K562 (cell line): ENCODE results near the gene VWA5B1. TPM values are rescaled to one million over a fixed set of nuclear protein-coding genes. Genes with fewer than 3 reads are reported as not detected.

Source experiments
- ATAC-seq: fragments of 200-7000 bp; cut with Tn5 transposase; 3 replicates; pipeline ENCODE4 v1.9.1; 2020; ENCODE audit warnings: moderate library complexity
- BruUV-seq: library from RNA; stranded (reverse); fragments of 400-500 nt; replicated peaks from 2 replicates; lab custom pipeline; 2021; lab: Mats Ljungman, UMichigan
- CTCF ChIA-PET: fragments of 300-600 bp; formaldehyde crosslinking; extraction: SDS; loops from one replicate; lab custom pipeline; 2021; ENCODE audit warnings: low intra/inter-chr PET ratio; lab: Yijun Ruan, JAX
- POLR2A ChIA-PET: fragments of 300-600, 350-650 bp; sonication (Branson Sonifier 250); formaldehyde crosslinking; extraction: SDS; loops from one replicate; lab custom pipeline; 2021; ENCODE audit warnings: antibody characterized with exemption, inconsistent platforms; lab: Yijun Ruan, JAX
- DNase-seq, 4 experiments: peaks; one replicate each; pipeline versions ENCODE4 v3.0.0 to v3.0.0-alpha.2; 2011 to 2018; ENCODE audit warnings: low spot score in 3 of 4, mixed read lengths in 3 of 4; ENCODE audit errors: extremely low read depth in 1 of 4
- FAIRE-seq: peaks from 2 replicates; lab custom pipeline; 2011; peaks lifted over from hg19 to GRCh38; lab: Jason Lieb, UNC
- H2AFZ ChIP-seq: 2 replicates; pipeline ENCODE4 v1.6.0; 2011; ENCODE audit warnings: low read depth, low read length, control low read depth, inconsistent platforms
- H3K27ac ChIP-seq: fragments of 200-600 bp; 3 replicates; pipeline ENCODE4 v1.8.0; 2011; ENCODE audit warnings: low read depth, mild to moderate bottlenecking, control low read depth, inconsistent platforms, low read length, moderate library complexity, mixed read lengths; ENCODE audit errors: extremely low read depth
- H3K27me3 ChIP-seq, 2 experiments: fragments of 300-600 bp in 1 of 2; 2 replicates in 1 of 2; 3 replicates in 1 of 2; pipeline versions ENCODE4 v1.6.0 to v1.8.0; 2011; ENCODE audit warnings: inconsistent platforms in 2 of 2, low read length in 2 of 2, mild to moderate bottlenecking in 1 of 2, mixed read lengths in 1 of 2, moderate library complexity in 1 of 2; ENCODE audit not compliant: control insufficient read depth in 2 of 2, insufficient read depth in 2 of 2
- H3K36me3 ChIP-seq: fragments of 300-600 bp; 3 replicates; pipeline ENCODE4 v1.8.0; 2011; ENCODE audit warnings: mild to moderate bottlenecking, low read length, inconsistent platforms; ENCODE audit not compliant: control insufficient read depth, insufficient read depth
- H3K4me1 ChIP-seq, 2 experiments: fragments of 200-600 bp in 1 of 2; replicated peaks in 1 of 2; 2 replicates in 1 of 2; 3 replicates in 1 of 2; pipeline versions ENCODE4 v1.5.1 to v1.8.0; 2011; ENCODE audit warnings: inconsistent platforms in 2 of 2, low read length in 2 of 2, mild to moderate bottlenecking in 1 of 2, mixed read lengths in 1 of 2, moderate library complexity in 1 of 2; ENCODE audit not compliant: control insufficient read depth in 2 of 2, insufficient read depth in 2 of 2
- H3K4me2 ChIP-seq: 2 replicates; pipeline ENCODE4 v1.6.1; 2011; ENCODE audit warnings: low read length, control low read depth, inconsistent platforms, mixed read lengths; ENCODE audit not compliant: insufficient read depth
- H3K4me3 ChIP-seq: fragments of 200-600 bp; sonication (generic), shearing (Covaris generic); 2 replicates; pipeline ENCODE4 v1.5.1; 2016; ENCODE audit warnings: control low read depth, inconsistent platforms
- H3K79me2 ChIP-seq: fragments of 200-600 bp; 3 replicates; pipeline ENCODE4 v1.8.0; 2011; ENCODE audit warnings: low read length, inconsistent platforms; ENCODE audit not compliant: control insufficient read depth, insufficient read depth
- H3K9ac ChIP-seq, 2 experiments: 2 replicates each; pipeline versions ENCODE4 v1.6.0 to v1.6.1; 2011; ENCODE audit warnings: low read depth in 2 of 2, low read length in 2 of 2, control low read depth in 1 of 2, inconsistent platforms in 1 of 2, mild to moderate bottlenecking in 1 of 2, mixed read lengths in 1 of 2; ENCODE audit not compliant: insufficient read depth in 1 of 2
- H3K9me1 ChIP-seq: one replicate; pipeline ENCODE4 v1.6.0; 2011; ENCODE audit warnings: inconsistent platforms, mild to moderate bottlenecking, low read length, moderate library complexity; ENCODE audit not compliant: control insufficient read depth, insufficient read depth
- H3K9me3 ChIP-seq: replicated peaks from 2 replicates; pipeline ENCODE4 v1.5.1; 2011; ENCODE audit warnings: low read depth, low read length, inconsistent platforms; ENCODE audit not compliant: control insufficient read depth, insufficient read depth
- H4K20me1 ChIP-seq: replicated peaks from 2 replicates; pipeline ENCODE4 v1.6.1; 2011; ENCODE audit warnings: low read length, inconsistent platforms, mixed read lengths; ENCODE audit not compliant: control insufficient read depth, insufficient read depth
- BRD9 ChIP-seq: fragments of 450-650 bp; IDR thresholded peaks from 2 replicates; pipeline ENCODE4 v1.6.1; 2018; ENCODE audit warnings: low read depth; ENCODE audit not compliant: partially characterized antibody
- EGR1 ChIP-seq: fragments of 450-650 bp; conservative IDR thresholded peaks from 2 replicates; pipeline ENCODE4 v1.6.1; 2017; ENCODE audit warnings: mild to moderate bottlenecking
- FOXA1 ChIP-seq: fragments of 450-650 bp; IDR thresholded peaks from 2 replicates; pipeline ENCODE4 v1.6.1; 2016; ENCODE audit warnings: mild to moderate bottlenecking, borderline replicate concordance
- KLF1 ChIP-seq: fragments of 450-650 bp; IDR thresholded peaks from 2 replicates; pipeline ENCODE4 v1.6.1; 2016; ENCODE audit warnings: missing genetic modification characterization, missing compliant biosample characterization
- SLC30A9 ChIP-seq: fragments of 250-450 bp; sonication (Bioruptor Pico); IDR thresholded peaks from 2 replicates; pipeline ENCODE4 v1.8.0; 2022; ENCODE audit warnings: mild to moderate bottlenecking, moderate library complexity
- SRSF3 ChIP-seq: fragments of 200-400 bp; formaldehyde crosslinking; IDR thresholded peaks from 2 replicates; pipeline ENCODE4 v1.6.1; 2016; ENCODE audit warnings: mild to moderate bottlenecking, low read length, moderate library complexity; ENCODE audit not compliant: insufficient read depth
- TFE3 ChIP-seq: fragments of 450-650 bp; formaldehyde crosslinking; IDR thresholded peaks from 2 replicates; pipeline ENCODE4 v1.4.0; 2020; ENCODE audit warnings: mild to moderate bottlenecking, mixed read lengths
- ZEB2 ChIP-seq: fragments of 450-650 bp; IDR thresholded peaks from 2 replicates; pipeline ENCODE4 v1.6.1; 2016
- ZHX1 ChIP-seq: fragments of 150-350 bp; conservative IDR thresholded peaks from 2 replicates; pipeline ENCODE4 v1.6.1; 2014; ENCODE audit warnings: low read length
- ZNF143 ChIP-seq: sonication (generic); formaldehyde crosslinking; IDR thresholded peaks from 2 replicates; pipeline ENCODE4 v1.9.0; 2022; ENCODE audit warnings: mild to moderate bottlenecking, missing genetic modification reagents
- ZNF324 ChIP-seq: fragments of 250-450 bp; sonication (Bioruptor Pico); IDR thresholded peaks from 2 replicates; pipeline ENCODE4 v1.4.0; 2020; ENCODE audit warnings: mild to moderate bottlenecking
- ZNF589 ChIP-seq: fragments of 200-800 bp; sonication (Bioruptor generic); IDR thresholded peaks from 2 replicates; pipeline ENCODE4 v1.6.1; 2016; ENCODE audit warnings: low read depth, missing genetic modification characterization, missing compliant biosample characterization
- WGBS: fragments of 100-300 bp; shearing (Covaris generic); methylation state at CpG from one replicate; pipeline ENCODE4 v1.1.6; 2016; ENCODE audit warnings: low coverage, mixed read lengths; ENCODE audit not compliant: insufficient coverage; ENCODE audit errors: missing lambda C conversion rate; 5-methylcytosine and 5-hydroxymethylcytosine counted together
- in situ Hi-C: fragments of 300-500 bp; cut with MboI; formaldehyde crosslinking; loops from 4 replicates; pipeline ENCODE4 v1.15.0; 2018; ENCODE audit warnings: inconsistent platforms, mixed read lengths
- intact Hi-C: fragments of 100-400 bp; cut with micrococcal nuclease; formaldehyde crosslinking; loops from 2 replicates; pipeline ENCODE4 v1.14.2; 2022
- polyA plus RNA-seq, 8 experiments: library from polyadenylated mRNA; depleted of rRNA in 4 of 8; stranded (reverse) in 5 of 8; unstranded in 3 of 8; fragments of >200 nt; fragmentation: Nextera tagmentation in 2 of 8; fragmentation: Illumina TruSeq in 1 of 8; extraction: Ambion mirVana in 2 of 8; extraction: Trizol in 1 of 8; gene quantifications; 2 replicates each; pipeline versions ENCODE4 v1.2.1 to v1.2.3, GENCODE V29; 2011 to 2014; ENCODE audit warnings: inconsistent platforms in 1 of 8, missing spikeins in 1 of 8
- total RNA-seq, 7 experiments: library from RNA; depleted of rRNA in 6 of 7; stranded (reverse); fragments of >200 nt in 6 of 7; fragmentation: Illumina TruSeq in 2 of 7; extraction: Trizol in 2 of 7; gene quantifications; 2 replicates each; pipeline versions ENCODE4 v1.2.1 to v1.2.3, GENCODE V29; 2011 to 2021; ENCODE audit warnings: low replicate concordance in 1 of 7

The VWA5B1 gene
- total and polyA plus RNA-seq, 9 of the 15 experiments (the other 6 are each of a cell fraction or from before 2014, with no cell fraction given), result not detected

GRCh38 chr1:20280906-20281305 lies 9.8 kb upstream of the VWA5B1 start:
- H3K27me3 ChIP-seq, result peaks cover 18 to 35% of the 10 kb centered on the region in 2 experiments; a peak in 4 of 5 replicates
- no peak overlapping the region for H2AFZ ChIP-seq
- under 1% methylated on average over 6 of the region's 6 CpGs for WGBS
- H3K79me2 ChIP-seq, result no peaks in the 10 kb centered on the region
- no peaks in the 10 kb centered on the region for H3K9me1 ChIP-seq
- H4K20me1 ChIP-seq, result no peaks in the 10 kb centered on the region
- no peak for TF ChIP-seq TFE3 (CRISPR knock-in tag)
- no peak for TF ChIP-seq SLC30A9 (CRISPR knock-in tag)
- TF ChIP-seq ZEB2, result no peak
- TF ChIP-seq EGR1, result no peak
- no peak for TF ChIP-seq ZNF324 (CRISPR knock-in tag)
- no peak for TF ChIP-seq ZNF143 (CRISPR knock-in tag)
- no peak for TF ChIP-seq SRSF3
- no peak for TF ChIP-seq ZHX1
- TF ChIP-seq KLF1, result no peak
- no peak for TF ChIP-seq FOXA1
- no peak for TF ChIP-seq BRD9
- no peak for TF ChIP-seq ZNF589 (CRISPR knock-in tag)
- H3K4me1 ChIP-seq, result no peaks in the 10 kb centered on the region
- ATAC-seq, result no peak
- intact Hi-C loops (no loop called here), in situ Hi-C loops (no loop called here)
- BruUV-seq, result no TSS peak
- no peak for DNase-seq
- POLR2A ChIA-PET, result interaction anchor here (0.7 kb wide), 1 partner anchor 1007 kb away, joined by 3 read pairs; no protein-coding TSS in a partner anchor
- no peak overlapping the region for H3K4me3 ChIP-seq
- H3K36me3 ChIP-seq, result no peaks in the 10 kb centered on the region
- no peak overlapping the region for H3K4me2 ChIP-seq
- FAIRE-seq, result no peak
- CTCF ChIA-PET, result no interaction called here
- H3K9me3 ChIP-seq, result no peaks in the 10 kb centered on the region
- no peak overlapping the region for H3K9ac ChIP-seq
- H3K27ac ChIP-seq, result no peak overlapping the region
